HG03159 (cell line): ENCODE results near the gene BRPF3.

Experiments used
- ATAC-seq: cut with Tn5 transposase; IDR thresholded peaks from one replicate; pipeline ENCODE4 v1.9.1; 2021; ENCODE audit warnings: mild to moderate bottlenecking, moderate library complexity; ENCODE audit not compliant: unreplicated experiment

The BRPF3 gene

GRCh38 chr6:36266913-36267644, 70.5 kb downstream of the BRPF3 start:
- no peak for ATAC-seq

GRCh38 chr6:36267731-36268477, 71.4 kb downstream of the BRPF3 start:
- no peak for ATAC-seq

GRCh38 chr6:36268478-36269275, 72.1 kb downstream of the BRPF3 start:
- ATAC-seq: no peak

GRCh38 chr6:36269834-36270705, 73.5 kb downstream of the BRPF3 start, which contains the start of gene PNPLA1:
TSS of gene PNPLA1 (plus strand) at chr6:36270060. CDS start at chr6:36270460, 400 bp downstream.
- no peak for ATAC-seq

GRCh38 chr6:36272234-36272633, 75.7 kb downstream of the BRPF3 start:
- no peak for ATAC-seq

- ATAC-seq: no peak
Observed at GRCh38 chr6:36273067-36273466, 76.5 kb downstream of the BRPF3 start.

GRCh38 chr6:36273802-36274514, 77.4 kb downstream of the BRPF3 start:
- no peak for ATAC-seq

GRCh38 chr6:36276581-36277536, 80.3 kb downstream of the BRPF3 start:
- no peak for ATAC-seq

- ATAC-seq: no peak
Observed at GRCh38 chr6:36277946-36278470, 81.5 kb downstream of the BRPF3 start.

GRCh38 chr6:36280467-36280866, 83.9 kb downstream of the BRPF3 start:
- ATAC-seq: no peak

- ATAC-seq: no peak
Observed at GRCh38 chr6:36280983-36281382, 84.4 kb downstream of the BRPF3 start.
